Spleen (tissue), 7 donors: ENCODE data around the gene CETN1.

Source experiments
- POLR2A ChIP-seq, 3 donors: fragments of 450-650 bp; IDR thresholded peaks; one replicate each; pipeline ENCODE4 v1.5.1; 2017; ENCODE audit warnings: antibody characterized with exemption in 3 of 3, mild to moderate bottlenecking in 1 of 3
- TF ChIP-seq, protein P1 (sequence below), 11 experiments: fragments of 200-600 bp in 7 of 11; fragments of 450-650 bp in 4 of 11; sonication (generic) in 4 of 11; IDR thresholded peaks in 8 of 11; conservative IDR thresholded peaks in 3 of 11; 1 replicate in 7 of 11; 2 replicates in 4 of 11; pipeline versions ENCODE4 v1.4.0 to v1.8.0; 2016 to 2021; ENCODE audit warnings: antibody characterized with exemption in 11 of 11, inconsistent platforms in 4 of 11, mild to moderate bottlenecking in 1 of 11
- donor health status: DM: no; HTN: no; CAD: no; lungs with moderate emphysema.
- donor health status: DM: no; HTN: no; CAD: no.
- donor health status: DM: no; HTN: no; CAD: no.

DNA sequence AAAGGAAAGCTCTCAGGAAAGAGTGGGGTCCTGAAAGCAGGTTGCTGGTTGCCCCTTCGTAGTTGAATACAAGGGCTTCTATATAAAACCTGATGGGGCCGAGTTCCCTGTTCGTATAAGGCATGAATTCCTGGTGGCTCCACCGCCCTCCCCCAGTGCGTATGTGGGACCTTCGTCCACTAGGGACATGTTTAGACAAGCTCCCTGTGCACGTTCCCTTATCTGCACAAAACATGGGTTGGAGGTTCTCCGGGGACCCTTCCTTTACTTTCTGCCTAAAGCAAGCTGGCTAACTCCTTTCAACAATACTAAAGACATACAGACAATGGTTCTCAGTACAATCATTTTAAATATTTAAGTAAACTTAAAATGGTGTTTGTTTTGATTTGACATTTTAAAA, 24.6 kb downstream of the CETN1 start:
- no peak for TF ChIP-seq POLR2A (IDR thresholded peaks at IDR 0.05)
- TF ChIP-seq, protein P1, sequence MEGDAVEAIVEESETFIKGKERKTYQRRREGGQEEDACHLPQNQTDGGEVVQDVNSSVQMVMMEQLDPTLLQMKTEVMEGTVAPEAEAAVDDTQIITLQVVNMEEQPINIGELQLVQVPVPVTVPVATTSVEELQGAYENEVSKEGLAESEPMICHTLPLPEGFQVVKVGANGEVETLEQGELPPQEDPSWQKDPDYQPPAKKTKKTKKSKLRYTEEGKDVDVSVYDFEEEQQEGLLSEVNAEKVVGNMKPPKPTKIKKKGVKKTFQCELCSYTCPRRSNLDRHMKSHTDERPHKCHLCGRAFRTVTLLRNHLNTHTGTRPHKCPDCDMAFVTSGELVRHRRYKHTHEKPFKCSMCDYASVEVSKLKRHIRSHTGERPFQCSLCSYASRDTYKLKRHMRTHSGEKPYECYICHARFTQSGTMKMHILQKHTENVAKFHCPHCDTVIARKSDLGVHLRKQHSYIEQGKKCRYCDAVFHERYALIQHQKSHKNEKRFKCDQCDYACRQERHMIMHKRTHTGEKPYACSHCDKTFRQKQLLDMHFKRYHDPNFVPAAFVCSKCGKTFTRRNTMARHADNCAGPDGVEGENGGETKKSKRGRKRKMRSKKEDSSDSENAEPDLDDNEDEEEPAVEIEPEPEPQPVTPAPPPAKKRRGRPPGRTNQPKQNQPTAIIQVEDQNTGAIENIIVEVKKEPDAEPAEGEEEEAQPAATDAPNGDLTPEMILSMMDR (IDR thresholded peaks at IDR 0.05 in 8 of 11, conservative IDR thresholded peaks at IDR 0.05 in 3 of 11), result no peak
